Measurements from ENCODE around the gene FAR2. TPM values are rescaled to one million over a fixed set of nuclear protein-coding genes. Genes with fewer than 3 reads are reported as not detected.

The FAR2 gene
- total and polyA plus RNA-seq, 2 donors (not counting 3 experiments of a cell fraction or from before 2014, with no cell fraction given), result 32.3 to 61.7 TPM

DNA sequence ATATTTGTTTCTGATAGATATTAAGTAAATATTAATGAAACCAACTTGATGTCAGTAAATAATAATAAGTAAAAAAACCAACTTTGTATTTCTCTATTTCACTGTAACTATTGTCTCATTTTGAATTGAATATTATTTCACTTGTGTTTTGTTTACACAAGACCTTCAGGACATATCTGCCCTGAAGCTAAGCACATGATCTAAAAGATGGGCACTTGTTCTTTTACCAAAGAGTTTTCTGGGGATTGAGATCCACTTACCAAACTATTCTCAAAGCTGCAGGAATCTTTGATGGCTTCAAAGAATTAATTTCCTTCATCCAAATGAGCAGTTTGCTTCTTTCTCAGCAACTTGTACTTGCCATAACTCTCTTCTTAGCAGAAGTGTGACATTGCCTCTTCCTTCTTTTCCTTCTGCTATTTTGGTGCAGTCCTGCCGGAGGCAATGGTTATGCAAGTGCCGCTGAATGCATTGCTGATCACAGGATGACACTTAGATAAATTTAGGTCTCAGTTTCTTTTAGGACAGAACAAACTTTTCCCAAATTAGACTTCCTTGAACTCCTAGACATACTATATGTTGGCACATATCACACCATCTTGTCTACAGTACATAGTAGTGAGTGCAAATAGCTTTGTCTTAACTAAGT lies 9.2 kb downstream of the FAR2 start:
- dilution Hi-C loops (cut with MboI; ENCODE audit: extremely low pct_ligation_motif_present, low sequenced_read_pairs) (no loop called here), intact Hi-C loops (cut with micrococcal nuclease) (no loop called here)
- H3K4me3 ChIP-seq (replicated peaks in 1 of 3; ENCODE audit: insufficient read depth in 1 of 3, low read depth in 1 of 3, low read length in 3 of 3), result no peak overlapping the region
- no peaks in the 10 kb centered on the region for H3K9me1 ChIP-seq (replicated peaks; ENCODE audit: control insufficient read depth, extremely low read depth, insufficient read depth, low read length)
- no peaks in the 10 kb centered on the region for H3K36me3 ChIP-seq (ENCODE audit: control insufficient read depth in 2 of 2, extremely low read depth in 1 of 2, insufficient read depth in 2 of 2, low read length in 2 of 2)
- no peaks in the 10 kb centered on the region for H3K9me3 ChIP-seq (replicated peaks; ENCODE audit: control insufficient read depth, insufficient read depth, low read length)
- peaks cover 78% of the 10 kb centered on the region for H3K79me2 ChIP-seq (ENCODE audit: control insufficient read depth, insufficient read depth, low read length)
- no peak overlapping the region for H2AFZ ChIP-seq (ENCODE audit: low read depth, low read length)
- TF ChIP-seq POLR2A (IDR thresholded peaks at IDR 0.05; ENCODE audit: low read depth, low read length), result no peak
- TF ChIP-seq FOS (IDR thresholded peaks at IDR 0.05; ENCODE audit: borderline replicate concordance, insufficient read depth, low read length), result no peak
- no peak for TF ChIP-seq POLR2AphosphoS5 (IDR thresholded peaks at IDR 0.05; ENCODE audit: insufficient read depth, low read depth, low read length)
- no peak for TF ChIP-seq MYC (IDR thresholded peaks at IDR 0.05; ENCODE audit: low read depth, low read length)
- TF ChIP-seq, protein P1, sequence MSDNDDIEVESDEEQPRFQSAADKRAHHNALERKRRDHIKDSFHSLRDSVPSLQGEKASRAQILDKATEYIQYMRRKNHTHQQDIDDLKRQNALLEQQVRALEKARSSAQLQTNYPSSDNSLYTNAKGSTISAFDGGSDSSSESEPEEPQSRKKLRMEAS (IDR thresholded peaks at IDR 0.05; ENCODE audit: insufficient read depth, insufficient read length), result no peak
- TF ChIP-seq, protein P2, sequence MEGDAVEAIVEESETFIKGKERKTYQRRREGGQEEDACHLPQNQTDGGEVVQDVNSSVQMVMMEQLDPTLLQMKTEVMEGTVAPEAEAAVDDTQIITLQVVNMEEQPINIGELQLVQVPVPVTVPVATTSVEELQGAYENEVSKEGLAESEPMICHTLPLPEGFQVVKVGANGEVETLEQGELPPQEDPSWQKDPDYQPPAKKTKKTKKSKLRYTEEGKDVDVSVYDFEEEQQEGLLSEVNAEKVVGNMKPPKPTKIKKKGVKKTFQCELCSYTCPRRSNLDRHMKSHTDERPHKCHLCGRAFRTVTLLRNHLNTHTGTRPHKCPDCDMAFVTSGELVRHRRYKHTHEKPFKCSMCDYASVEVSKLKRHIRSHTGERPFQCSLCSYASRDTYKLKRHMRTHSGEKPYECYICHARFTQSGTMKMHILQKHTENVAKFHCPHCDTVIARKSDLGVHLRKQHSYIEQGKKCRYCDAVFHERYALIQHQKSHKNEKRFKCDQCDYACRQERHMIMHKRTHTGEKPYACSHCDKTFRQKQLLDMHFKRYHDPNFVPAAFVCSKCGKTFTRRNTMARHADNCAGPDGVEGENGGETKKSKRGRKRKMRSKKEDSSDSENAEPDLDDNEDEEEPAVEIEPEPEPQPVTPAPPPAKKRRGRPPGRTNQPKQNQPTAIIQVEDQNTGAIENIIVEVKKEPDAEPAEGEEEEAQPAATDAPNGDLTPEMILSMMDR (IDR thresholded peaks at IDR 0.05; ENCODE audit: extremely low read depth in 1 of 2, insufficient read depth in 1 of 2, low read depth in 1 of 2, low read length in 2 of 2), result no peak
- no peak for TF ChIP-seq GATA2 (IDR thresholded peaks at IDR 0.05; ENCODE audit: insufficient read depth, insufficient read length, low read depth, low read length)
- TF ChIP-seq EZH2 (IDR thresholded peaks at IDR 0.05; ENCODE audit: borderline replicate concordance, low read depth, low read length, severe bottlenecking), result no peak
- TF ChIP-seq JUN (IDR thresholded peaks at IDR 0.05; ENCODE audit: borderline replicate concordance, insufficient read depth, insufficient read length, low read depth), result no peak
- H3K4me1 ChIP-seq (ENCODE audit: control insufficient read depth, extremely low read depth, insufficient read depth, low read length), result peaks cover 35% of the 10 kb centered on the region
- H3K27ac ChIP-seq (ENCODE audit: insufficient read depth, low read depth, low read length), result peak overlapping the region; percentile 39
- FAIRE-seq, result no peak
- no peaks in the 10 kb centered on the region for H3K27me3 ChIP-seq (ENCODE audit: control insufficient read depth in 2 of 2, insufficient read depth in 2 of 2, low read length in 2 of 2)
- ChIA-PET CTCF (interaction anchor here (1.0 to 1.5 kb wide), 2 partner anchors 10 to 14 kb away, joined by 3 to 4 read pairs; no protein-coding TSS in a partner anchor), POLR2A (no interaction called here)
- peak overlapping the region; percentile 61 for H3K4me2 ChIP-seq (ENCODE audit: insufficient read depth, low read length)
- no TSS peak for BruUV-seq (replicated peaks)
- no peak overlapping the region for H3K9ac ChIP-seq (replicated peaks; ENCODE audit: extremely low read depth, insufficient read depth, low read length)
- no peak for DNase-seq (ENCODE audit: low read depth, low spot score)
- no peaks in the 10 kb centered on the region for H4K20me1 ChIP-seq (replicated peaks; ENCODE audit: control insufficient read depth, extremely low read depth, insufficient read depth, low read length)

All from endothelial cell of umbilical vein (primary cell).